GM21360 (cell line): ENCODE measurements around the gene BHLHA15.

ENCODE experiments used
- ATAC-seq: cut with Tn5 transposase; IDR thresholded peaks from one replicate; pipeline ENCODE4 v1.9.1; 2021; ENCODE audit warnings: mild to moderate bottlenecking, moderate library complexity; ENCODE audit not compliant: unreplicated experiment

The BHLHA15 gene

DNA sequence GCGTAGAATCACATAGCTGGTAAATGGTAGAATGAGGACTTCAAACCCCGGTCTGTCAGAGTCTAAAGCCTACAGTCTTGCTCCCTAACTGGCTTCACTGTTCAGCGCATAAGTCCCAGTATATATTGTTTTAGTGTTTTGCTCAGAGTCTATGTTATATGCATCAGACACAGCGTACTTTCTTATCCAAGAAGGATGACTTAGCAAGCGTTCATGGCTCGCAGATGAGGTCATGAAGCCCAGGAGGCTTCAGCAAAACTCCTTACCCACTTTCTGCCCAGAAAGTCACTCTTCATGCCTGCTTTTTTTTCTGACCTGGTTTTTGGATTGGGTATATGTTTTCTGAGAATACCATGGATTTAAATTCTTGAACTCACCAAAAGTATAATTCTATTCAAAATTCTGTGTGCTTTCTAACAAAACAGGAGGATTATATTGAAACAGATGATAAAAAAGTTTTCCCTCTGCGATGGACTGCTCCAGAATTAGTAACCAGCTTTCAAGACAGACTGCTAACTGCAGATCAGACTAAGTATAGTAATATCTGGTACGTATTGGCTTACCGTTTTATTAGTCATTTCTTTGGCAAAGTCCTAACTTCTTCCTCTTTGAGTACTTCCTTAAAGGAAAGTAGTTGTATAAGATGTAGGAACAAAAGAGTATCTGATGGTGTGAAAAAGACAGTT, 24.6 kb upstream of the BHLHA15 start:
- no peak for ATAC-seq

- ATAC-seq, result no peak
Observed at GRCh38 chr7:98187138-98187502, 24.1 kb upstream of the BHLHA15 start.

- ATAC-seq, result no peak
Observed at GRCh38 chr7:98189559-98189958, 21.7 kb upstream of the BHLHA15 start.

DNA sequence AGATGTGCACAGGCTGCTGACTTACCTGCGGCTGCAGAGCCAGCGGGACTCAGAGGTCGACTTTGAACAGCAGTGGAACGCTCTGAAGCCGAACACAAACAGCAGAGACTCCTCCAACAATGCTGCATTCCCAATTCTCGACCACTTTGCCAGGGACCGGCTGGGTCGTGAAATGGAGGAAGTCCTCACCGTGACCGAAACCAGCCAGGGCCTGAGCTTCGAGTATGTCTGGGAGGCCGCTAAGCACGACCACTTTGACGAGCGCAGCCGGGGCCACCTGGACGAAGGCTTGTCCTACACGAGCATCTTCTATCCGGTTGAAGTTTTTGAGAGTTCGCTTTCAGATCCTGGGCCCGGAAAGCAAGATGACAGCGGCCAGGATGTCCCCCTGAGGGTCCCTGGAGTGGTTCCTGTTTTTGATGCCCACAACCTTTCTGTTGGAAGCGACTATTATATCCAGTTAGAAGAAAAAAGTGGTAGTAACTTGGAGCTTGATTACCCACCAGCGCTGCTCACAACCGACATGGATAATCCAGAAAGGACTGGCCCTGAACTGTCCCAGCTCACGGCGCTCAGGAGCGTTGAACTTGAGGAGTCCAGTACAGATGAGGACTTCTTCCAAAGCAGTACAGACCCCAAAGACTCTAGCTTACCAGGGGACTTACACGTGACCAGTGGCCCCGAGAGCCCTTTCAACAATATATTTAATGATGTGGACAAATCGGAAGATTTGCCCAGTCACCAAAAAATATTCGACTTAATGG, 19.4 kb upstream of the BHLHA15 start:
- ATAC-seq, result no peak

DNA sequence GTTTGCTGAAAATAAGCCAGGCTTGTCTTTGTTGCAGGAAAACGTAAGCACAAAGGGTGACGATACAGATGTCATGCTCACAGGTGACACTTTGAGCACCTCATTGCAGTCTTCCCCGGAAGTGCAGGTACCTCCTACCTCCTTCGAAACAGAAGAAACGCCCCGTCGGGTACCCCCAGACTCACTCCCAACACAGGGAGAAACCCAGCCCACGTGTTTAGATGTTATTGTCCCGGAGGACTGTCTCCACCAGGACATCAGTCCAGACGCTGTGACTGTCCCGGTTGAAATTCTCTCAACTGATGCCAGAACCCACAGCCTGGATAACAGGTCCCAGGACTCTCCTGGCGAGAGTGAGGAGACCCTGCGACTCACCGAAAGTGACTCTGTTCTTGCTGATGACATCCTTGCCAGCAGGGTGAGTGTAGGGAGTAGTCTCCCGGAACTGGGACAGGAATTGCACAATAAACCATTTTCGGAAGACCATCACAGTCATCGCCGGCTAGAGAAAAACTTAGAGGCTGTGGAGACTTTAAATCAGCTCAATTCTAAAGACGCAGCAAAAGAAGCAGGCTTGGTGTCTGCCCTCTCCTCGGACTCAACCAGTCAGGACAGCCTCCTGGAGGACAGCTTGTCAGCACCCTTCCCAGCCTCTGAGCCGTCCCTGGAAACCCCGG, 18.3 kb upstream of the BHLHA15 start:
- no peak for ATAC-seq

GRCh38 chr7:98193474-98194180, 17.6 kb upstream of the BHLHA15 start:
- no peak for ATAC-seq

GRCh38 chr7:98194186-98194585, 17.1 kb upstream of the BHLHA15 start:
- ATAC-seq, result no peak

GRCh38 chr7:98194672-98195457, 16.4 kb upstream of the BHLHA15 start:
- ATAC-seq, result no peak

DNA sequence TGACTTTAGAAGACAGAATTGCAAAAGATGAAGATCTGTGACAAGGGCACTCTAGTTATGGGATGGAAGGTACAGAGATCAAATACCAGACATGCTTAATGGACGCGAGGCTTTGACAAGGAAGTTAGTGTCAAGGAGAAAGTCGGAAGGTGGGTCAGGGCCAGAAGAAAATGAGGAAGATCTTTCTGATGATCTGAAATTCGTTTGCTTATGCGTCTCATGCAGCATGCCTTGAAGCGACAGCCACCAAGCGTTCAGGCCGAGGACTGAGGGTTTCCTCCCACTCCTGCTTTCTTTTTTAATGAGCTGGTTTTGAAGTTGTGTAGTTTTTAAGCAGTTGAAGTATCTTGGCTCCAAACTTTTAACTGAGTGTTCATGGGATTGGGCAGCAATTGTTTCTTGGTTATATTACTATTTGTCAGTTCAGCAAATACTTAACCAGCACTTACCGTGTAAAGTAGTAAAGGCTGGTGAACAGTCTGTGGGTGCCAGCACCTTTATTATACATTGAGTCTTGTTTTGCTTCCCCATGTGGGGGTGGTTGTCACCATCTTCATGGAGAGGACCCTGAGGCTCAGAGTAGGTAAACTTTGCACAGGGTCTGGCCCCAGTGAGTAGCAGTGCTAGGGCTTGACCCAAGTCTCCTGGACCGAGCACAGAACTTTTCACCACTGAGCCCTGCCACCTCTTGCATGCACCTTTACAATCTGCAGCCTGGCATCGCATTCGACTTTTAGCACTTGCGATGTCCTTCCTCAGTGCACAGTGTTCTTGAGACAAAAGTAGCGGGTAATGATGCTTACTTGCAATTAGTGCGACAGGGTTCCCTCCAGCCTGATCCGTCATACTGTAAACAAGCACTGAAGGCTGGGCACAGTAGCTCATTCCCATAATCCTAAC, 14.3 kb upstream of the BHLHA15 start:
- ATAC-seq, result no peak

DNA sequence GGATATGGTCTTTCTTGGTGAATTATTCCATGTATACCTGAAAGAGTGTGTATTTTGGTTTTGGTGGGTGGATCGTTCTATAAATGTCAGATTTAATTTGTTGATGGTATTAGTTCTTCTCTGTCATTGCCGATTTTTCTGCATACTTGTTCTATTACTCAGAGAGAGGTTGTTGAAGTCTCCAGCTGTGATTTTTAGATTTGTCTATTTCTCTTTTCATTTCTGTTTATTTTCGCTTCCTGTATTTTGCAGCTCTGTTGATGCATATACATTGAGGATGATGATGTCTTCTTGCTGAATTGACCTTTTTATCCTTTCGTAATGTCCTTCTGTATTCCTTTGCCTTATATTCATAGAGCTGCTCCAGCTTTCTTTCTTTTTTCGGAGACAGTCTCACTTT, 12.1 kb upstream of the BHLHA15 start:
- no peak for ATAC-seq

- ATAC-seq, result peak; percentile 40
Observed at GRCh38 chr7:98200364-98200763, 10.9 kb upstream of the BHLHA15 start.

DNA sequence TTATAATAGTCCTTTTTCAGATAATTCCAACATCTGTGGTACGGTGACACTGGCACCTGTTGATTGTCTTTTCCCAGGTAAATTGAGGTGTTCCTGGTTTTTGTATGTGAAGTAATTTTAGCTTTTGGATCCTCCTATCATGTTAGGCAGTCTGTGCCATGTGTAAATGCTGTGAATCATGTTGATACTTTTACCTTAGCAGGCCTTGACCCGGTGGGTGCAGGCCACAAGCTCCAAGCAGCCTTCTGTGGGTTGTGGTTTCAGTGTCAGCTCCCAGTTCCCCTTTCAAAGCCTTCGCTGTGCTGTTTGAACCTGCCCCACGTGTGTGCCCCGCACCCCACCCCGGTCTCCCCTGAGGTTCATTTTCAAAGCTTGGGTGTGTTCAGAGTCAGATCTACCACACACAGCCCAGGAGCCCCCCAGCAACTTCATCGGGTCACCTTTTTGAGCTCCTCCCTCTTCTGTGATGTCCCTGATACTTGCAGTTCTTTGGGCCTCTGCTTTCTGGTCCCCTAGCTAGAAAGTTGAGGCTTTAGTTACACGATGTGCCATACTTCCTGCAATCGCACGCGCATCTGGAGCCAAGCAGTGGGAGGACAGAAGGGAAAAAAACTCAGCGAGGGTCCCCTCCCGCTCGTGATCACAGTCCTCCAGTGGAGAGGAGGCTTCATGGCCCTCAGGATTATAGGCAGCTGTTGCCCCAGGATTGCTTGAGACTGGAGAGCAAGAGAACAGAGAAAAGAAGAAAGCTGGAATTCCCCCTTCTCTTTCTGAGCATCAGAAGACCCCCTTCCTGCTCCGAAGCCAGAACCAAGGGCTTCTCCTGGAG, 8.7 kb upstream of the BHLHA15 start:
- ATAC-seq, result peak; percentile 90

DNA sequence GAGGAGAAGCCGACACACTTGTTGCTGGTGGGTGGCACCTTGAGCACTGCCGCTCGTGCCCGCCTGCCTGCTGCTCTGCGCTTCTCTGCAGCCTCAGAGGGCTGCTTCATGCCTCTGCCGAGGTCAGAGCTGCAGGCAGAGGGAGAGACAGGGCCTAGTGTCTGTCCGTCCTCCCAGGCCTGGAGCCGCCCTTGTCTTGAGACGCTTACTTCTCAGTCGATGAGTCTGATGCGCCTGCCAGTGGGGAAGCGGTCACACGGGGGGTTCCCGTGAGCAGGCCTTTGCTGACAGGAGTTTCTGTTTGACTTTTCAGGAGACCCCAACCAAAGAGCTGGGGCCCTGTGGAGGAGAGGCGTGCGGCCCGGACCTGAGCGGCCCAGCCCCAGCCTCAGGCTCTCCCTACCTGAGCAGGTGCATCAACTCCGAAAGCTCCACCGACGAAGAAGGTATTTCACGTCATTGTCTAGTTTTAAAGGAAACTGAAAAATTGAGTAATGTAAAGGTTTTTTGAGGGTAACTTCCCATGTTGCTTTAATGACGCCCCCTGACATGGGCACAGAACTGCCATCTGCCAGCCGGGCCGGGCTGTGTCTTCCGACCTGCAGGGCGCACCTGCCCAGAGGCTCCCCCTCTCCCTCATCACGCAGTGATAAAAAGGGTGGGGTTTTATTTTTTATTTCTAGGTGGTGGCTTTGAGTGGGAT, 7.8 kb upstream of the BHLHA15 start:
- peak; percentile 35 for ATAC-seq

- ATAC-seq, result no peak
Observed at GRCh38 chr7:98203964-98204605, 7.2 kb upstream of the BHLHA15 start.

DNA sequence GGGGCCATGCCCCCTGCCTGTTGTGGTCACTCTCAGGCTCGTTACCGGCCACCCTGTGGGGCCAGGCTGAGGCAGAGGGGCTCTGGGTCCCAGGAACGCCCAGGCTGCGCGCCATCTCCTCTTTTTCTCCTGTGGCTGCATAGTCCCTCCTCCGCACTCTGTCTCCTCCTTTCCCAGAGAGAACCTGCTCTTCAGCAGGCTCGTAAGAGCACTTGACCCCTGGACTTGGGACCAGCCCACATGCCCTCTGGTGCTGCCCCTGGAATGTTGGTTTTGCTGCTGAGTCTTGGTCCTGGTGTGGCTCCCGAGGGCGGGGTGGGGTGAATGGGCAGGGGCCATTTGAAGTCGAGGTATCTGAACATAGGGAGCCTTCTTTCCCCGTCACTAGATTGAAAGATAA, 6.6 kb upstream of the BHLHA15 start:
- no peak for ATAC-seq

- no peak for ATAC-seq
Observed at GRCh38 chr7:98205162-98205845, 5.9 kb upstream of the BHLHA15 start.
